Mesothelial cell of epicardium (in vitro differentiated cells): ENCODE measurements around the gene PPP2R2B. TPM values are rescaled to one million over a fixed set of nuclear protein-coding genes. Genes with fewer than 3 reads are reported as not detected.
A peak's percentile ranks its signal among the peaks of the same experiment; 100 is the strongest.
"Not testable (repeated sequence)": the region's sequence is repeated elsewhere in the genome, so short reads cannot be mapped to it uniquely, and the experiment has no call there.

Experiments used
- DNase-seq, 2 experiments: peaks; one replicate each; pipeline ENCODE4 v3.0.0; 2021; ENCODE audit warnings: low spot score in 2 of 2; ENCODE audit not compliant: unreplicated experiment in 2 of 2
- H3K27ac Mint-ChIP-seq: 2 replicates; pipeline ENCODE4 v1.8.0; 2021; ENCODE audit warnings: mixed read lengths
- H3K27me3 Mint-ChIP-seq: 2 replicates; pipeline ENCODE4 v1.8.0; 2021; ENCODE audit warnings: low read depth, mixed read lengths
- H3K36me3 Mint-ChIP-seq: 2 replicates; pipeline ENCODE4 v1.8.0; 2021; ENCODE audit warnings: mixed read lengths
- H3K4me1 Mint-ChIP-seq: 2 replicates; pipeline ENCODE4 v1.8.0; 2021; ENCODE audit warnings: mixed read lengths
- H3K4me3 Mint-ChIP-seq: 2 replicates; pipeline ENCODE4 v1.8.0; 2021; ENCODE audit warnings: mild to moderate bottlenecking, moderate library complexity, mixed read lengths
- H3K9me3 Mint-ChIP-seq: 2 replicates; pipeline ENCODE4 v1.8.0; 2021; ENCODE audit warnings: mixed read lengths
- total RNA-seq: library from RNA; stranded (reverse); gene quantifications from 3 replicates; pipeline ENCODE4 v1.2.1, GENCODE V29; 2021
- TF ChIP-seq, protein P1 (sequence below): fragments of 200-600 bp; sonication (generic); IDR thresholded peaks from one replicate; pipeline ENCODE4 v1.5.0; 2021; ENCODE audit warnings: antibody characterized with exemption; ENCODE audit not compliant: unreplicated experiment

The PPP2R2B gene
- total RNA-seq, 1 donor from 2014 or later, result 18.2 TPM

DNA sequence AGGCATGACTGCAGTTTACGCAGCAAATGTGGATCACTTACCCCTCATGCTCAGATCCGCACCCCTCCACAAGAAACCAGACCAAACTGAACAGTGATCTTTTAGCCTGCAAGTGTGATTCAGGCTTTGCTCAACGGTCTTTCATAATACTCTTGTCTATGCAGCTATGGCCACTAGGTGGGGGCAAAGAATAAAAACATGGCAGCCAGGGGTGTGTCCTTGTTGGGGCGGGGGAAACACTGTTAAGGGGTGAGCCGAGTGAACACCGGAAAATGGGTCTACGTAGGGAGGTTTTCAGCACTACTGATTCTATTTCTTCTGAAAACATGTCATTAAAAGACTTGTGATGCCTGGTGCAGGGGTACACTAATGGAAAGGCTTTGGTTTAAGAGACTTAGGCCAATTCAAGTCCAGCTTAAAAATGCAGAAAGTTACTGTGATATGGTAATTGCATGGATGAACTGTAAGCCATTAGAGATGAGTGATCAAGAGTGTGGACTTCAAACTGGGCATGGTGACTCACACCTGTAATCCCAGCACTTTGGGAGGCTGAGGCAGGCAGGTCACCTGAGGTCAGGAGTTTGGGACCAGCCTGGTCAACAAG lies 312.7 kb downstream of the PPP2R2B start:
- Mint-ChIP-seq H3K27me3 (no peaks in the 10 kb centered on the region), H3K36me3 (peaks cover 3% of the 10 kb centered on the region), H3K4me3 (no peak overlapping the region), H3K9me3 (peaks cover 15% of the 10 kb centered on the region), H3K4me1 (peaks cover 17% of the 10 kb centered on the region), H3K27ac (peak overlapping the region; percentile 50)
- no peak for DNase-seq
- TF ChIP-seq, protein P1, sequence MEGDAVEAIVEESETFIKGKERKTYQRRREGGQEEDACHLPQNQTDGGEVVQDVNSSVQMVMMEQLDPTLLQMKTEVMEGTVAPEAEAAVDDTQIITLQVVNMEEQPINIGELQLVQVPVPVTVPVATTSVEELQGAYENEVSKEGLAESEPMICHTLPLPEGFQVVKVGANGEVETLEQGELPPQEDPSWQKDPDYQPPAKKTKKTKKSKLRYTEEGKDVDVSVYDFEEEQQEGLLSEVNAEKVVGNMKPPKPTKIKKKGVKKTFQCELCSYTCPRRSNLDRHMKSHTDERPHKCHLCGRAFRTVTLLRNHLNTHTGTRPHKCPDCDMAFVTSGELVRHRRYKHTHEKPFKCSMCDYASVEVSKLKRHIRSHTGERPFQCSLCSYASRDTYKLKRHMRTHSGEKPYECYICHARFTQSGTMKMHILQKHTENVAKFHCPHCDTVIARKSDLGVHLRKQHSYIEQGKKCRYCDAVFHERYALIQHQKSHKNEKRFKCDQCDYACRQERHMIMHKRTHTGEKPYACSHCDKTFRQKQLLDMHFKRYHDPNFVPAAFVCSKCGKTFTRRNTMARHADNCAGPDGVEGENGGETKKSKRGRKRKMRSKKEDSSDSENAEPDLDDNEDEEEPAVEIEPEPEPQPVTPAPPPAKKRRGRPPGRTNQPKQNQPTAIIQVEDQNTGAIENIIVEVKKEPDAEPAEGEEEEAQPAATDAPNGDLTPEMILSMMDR, result peak; percentile 42

DNA sequence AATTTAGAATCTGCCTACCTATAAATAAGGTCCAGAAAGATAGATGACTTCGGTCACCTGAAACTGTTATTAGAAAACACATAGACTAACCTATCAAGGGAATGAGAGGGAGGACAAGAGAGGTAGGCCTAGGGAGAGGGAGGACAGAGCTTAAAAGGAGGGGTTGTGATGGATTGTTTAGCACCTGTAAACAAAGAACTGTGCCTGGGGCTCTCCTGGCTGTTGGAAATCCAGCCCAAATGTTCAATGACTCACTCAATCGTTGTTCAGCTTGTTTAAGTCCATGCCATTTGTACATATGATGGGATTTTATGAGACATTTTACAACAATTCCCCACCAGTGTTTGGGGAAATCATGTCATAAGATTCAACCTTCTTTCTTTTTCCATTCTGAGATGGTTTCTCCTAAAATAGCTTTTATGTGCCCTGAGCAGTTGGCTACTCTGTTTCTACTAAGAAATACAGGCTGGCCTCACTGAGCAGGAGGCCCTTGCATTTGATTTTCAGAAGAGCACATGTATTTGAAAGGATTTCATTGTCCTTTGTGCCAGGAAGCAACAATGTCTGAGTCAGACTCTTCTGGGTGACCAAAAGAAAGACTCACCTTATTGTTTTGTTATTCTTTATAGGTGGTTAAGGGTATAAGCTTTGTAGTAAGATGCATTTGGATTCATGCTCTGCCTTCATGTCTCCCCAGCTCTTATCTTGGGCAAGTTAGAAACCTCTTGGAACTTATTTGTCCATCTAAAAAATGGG lies 314.4 kb downstream of the PPP2R2B start:
- Mint-ChIP-seq H3K27ac (no peak overlapping the region), H3K27me3 (no peaks in the 10 kb centered on the region), H3K4me3 (no peak overlapping the region), H3K9me3 (no peaks in the 10 kb centered on the region), H3K4me1 (peaks cover 24% of the 10 kb centered on the region), H3K36me3 (no peaks in the 10 kb centered on the region)
- TF ChIP-seq, protein P1, result no peak
- DNase-seq, result no peak

DNA sequence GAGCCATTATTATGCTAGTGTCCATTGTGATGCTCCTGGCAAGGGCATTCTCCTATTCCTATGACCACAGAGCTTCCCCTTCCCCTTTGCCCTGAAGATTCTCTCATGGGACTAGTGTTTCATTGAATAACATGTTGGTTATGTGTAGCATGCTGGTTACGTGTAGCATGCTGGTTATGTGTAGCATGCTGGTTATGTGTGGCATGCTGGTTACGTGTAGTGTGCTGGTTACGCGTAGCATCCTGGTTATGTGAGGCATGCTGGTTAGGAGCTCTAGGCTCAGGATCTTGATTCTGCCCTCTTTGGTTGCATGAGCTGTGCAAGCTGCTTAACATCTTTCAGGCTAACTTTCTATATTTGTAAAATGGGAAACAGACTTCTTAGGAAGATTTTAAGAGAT lies 316.1 kb downstream of the PPP2R2B start:
- Mint-ChIP-seq H3K4me1 (peaks cover 24% of the 10 kb centered on the region), H3K36me3 (peaks cover 2% of the 10 kb centered on the region), H3K4me3 (no peak overlapping the region), H3K27me3 (no peaks in the 10 kb centered on the region), H3K27ac (no peak overlapping the region), H3K9me3 (peaks cover 9% of the 10 kb centered on the region)
- DNase-seq, result no peak
- TF ChIP-seq, protein P1, result no peak

DNA sequence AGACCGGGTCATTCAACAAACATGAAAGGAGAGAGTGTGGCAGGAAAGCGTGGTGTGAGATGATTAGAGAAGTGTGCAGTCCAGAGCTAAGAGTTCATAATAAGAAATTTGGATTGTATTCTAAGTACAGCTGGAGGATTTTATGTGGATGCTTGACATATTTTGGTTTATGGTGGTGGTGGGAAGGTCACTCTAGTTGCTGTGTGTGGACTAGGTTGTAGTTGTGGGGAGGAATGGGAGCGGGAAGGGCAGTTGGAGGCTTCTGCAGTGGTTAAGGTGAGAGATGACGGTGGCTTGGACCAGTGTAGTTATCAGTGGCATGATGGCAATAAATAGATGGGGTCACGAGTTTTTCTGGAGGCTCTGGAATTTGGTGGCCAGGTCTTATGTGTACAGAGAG lies 316.8 kb downstream of the PPP2R2B start:
- H3K4me1 Mint-ChIP-seq, result peaks cover 24% of the 10 kb centered on the region
- TF ChIP-seq, protein P1, result no peak
- H3K27me3 Mint-ChIP-seq, result no peaks in the 10 kb centered on the region
- peaks cover 10% of the 10 kb centered on the region for H3K9me3 Mint-ChIP-seq
- H3K4me3 Mint-ChIP-seq, result no peak overlapping the region
- DNase-seq, result no peak
- H3K36me3 Mint-ChIP-seq, result peaks cover 2% of the 10 kb centered on the region
- H3K27ac Mint-ChIP-seq, result no peak overlapping the region

DNA sequence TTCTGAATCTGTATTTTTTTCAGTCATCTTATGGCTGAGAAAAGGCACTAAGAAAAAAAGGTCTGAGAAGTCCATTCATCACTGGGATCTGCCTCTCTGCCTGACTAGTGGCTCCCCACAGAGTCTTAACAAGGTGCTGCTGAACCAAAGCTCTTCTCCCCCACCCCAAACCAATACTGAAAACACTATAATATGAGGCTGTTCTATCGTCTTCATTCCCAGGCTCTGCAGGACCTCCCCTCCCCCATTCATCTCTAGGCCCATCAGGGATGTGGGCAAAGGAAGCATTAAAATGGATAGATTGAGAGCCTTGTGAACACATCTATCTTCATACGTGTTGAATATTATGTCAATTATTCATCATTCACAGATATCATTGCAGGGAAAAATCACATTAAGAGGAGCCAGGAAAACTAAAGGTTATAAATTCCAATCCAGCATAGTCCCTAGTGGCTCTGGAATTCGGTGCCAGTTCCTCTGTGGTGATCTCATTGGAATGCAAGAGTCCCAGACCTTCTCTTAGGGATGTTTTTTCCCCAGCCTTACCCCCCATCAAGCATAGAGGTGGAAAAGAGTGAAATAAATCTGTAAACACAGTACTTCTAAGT lies 318.2 kb downstream of the PPP2R2B start:
- Mint-ChIP-seq H3K27ac (peak overlapping the region; percentile 41), H3K4me1 (peaks cover 20% of the 10 kb centered on the region), H3K27me3 (no peaks in the 10 kb centered on the region)

DNA sequence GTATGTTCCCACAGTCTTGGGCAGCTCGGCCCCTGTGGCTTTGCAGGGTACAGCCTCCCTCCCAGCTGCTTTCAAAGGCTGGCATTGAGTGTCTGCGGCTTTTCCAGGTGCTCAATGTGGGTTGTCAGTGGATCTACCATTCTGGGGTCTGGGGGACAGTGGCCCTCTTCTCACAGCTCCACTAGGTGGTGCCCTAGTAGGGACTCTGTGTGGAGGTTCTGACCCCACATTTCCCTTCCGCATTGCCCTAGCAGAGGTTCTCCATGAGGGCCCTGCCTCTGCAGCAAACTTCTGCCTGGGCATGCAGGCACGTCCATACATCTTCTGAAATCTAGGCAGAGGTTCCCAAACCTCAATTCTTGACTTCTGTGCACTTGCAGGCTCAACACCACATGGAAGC lies 321.7 kb downstream of the PPP2R2B start:
- not testable (repeated sequence) for H3K36me3 Mint-ChIP-seq, H3K4me1 Mint-ChIP-seq
- peaks cover 14% of the 10 kb centered on the region for H3K9me3 Mint-ChIP-seq

More for the DNA sequence above, 318.2 kb downstream of the PPP2R2B start:
- TF ChIP-seq, protein P1, result no peak
- DNase-seq, result no peak
- Mint-ChIP-seq H3K9me3 (peaks cover 14% of the 10 kb centered on the region), H3K36me3 (peaks cover 2% of the 10 kb centered on the region), H3K4me3 (no peak overlapping the region)

More for the DNA sequence above, 321.7 kb downstream of the PPP2R2B start:
- not testable (repeated sequence) for H3K27me3 Mint-ChIP-seq, DNase-seq, H3K27ac Mint-ChIP-seq, H3K4me3 Mint-ChIP-seq
